Measurements from ENCODE around the gene DYSF. TPM values are rescaled to one million over a fixed set of nuclear protein-coding genes. Genes with fewer than 3 reads are reported as not detected.

Gene DYSF
- total RNA-seq, 4 donors from 2014 or later, result 2.6 to 20.7 (median 12.7) TPM

- intact Hi-C loops (cut with DNase I; ENCODE audit: low total_unique reads), result no loop called here
- Histone ChIP-seq H3K9me3 (no peaks in the 10 kb centered on the region), H3K4me1 (no peaks in the 10 kb centered on the region), H3K4me3 (no peak overlapping the region), H3K27me3 (no peaks in the 10 kb centered on the region), H3K27ac (no peak overlapping the region), H3K36me3 (no peaks in the 10 kb centered on the region)
- TF ChIP-seq POLR2A (IDR thresholded peaks at IDR 0.05) (no peak), CTCF (IDR thresholded peaks at IDR 0.05) (no peak)
- DNase-seq, result no peak
Observed at GRCh38 chr2:71681626-71682025, 228.3 kb downstream of the DYSF start.

GRCh38 chr2:71682341-71682740 lies 229.0 kb downstream of the DYSF start:
- H3K4me3 ChIP-seq, result no peak overlapping the region
- H3K9me3 ChIP-seq, result no peaks in the 10 kb centered on the region
- DNase-seq, result no peak
- no peaks in the 10 kb centered on the region for H3K36me3 ChIP-seq
- intact Hi-C loops (cut with DNase I; ENCODE audit: low total_unique reads), result no loop called here
- no peaks in the 10 kb centered on the region for H3K4me1 ChIP-seq
- no peak for TF ChIP-seq CTCF (IDR thresholded peaks at IDR 0.05)
- TF ChIP-seq POLR2A (IDR thresholded peaks at IDR 0.05), result no peak
- no peaks in the 10 kb centered on the region for H3K27me3 ChIP-seq
- H3K27ac ChIP-seq, result no peak overlapping the region

DNA sequence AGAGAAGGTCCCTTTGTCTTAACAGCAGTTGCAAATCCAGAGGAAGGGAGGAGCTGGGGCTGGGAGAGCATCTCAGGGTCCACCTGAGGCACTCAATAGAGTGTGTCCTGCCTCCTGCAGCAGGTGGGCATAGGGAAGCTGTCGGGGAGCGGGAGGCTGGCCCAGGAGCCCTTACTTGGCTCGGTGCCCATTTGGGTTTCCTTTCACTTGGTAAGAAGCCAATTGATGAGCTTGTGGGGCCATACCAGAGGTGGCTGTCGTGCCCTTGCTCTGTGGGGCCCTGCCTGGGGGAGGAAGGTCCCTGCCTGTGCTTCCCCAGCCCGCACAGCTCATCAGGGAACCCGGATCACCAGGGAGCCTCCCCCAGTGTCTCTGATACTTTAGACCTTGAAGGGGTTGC lies 229.7 kb downstream of the DYSF start:
- Histone ChIP-seq H3K4me1 (no peaks in the 10 kb centered on the region), H3K27ac (no peak overlapping the region), H3K9me3 (no peaks in the 10 kb centered on the region), H3K36me3 (no peaks in the 10 kb centered on the region), H3K27me3 (no peaks in the 10 kb centered on the region), H3K4me3 (no peak overlapping the region)
- no peak for DNase-seq
- intact Hi-C loops (cut with DNase I; ENCODE audit: low total_unique reads), result no loop called here
- no peak for TF ChIP-seq CTCF (IDR thresholded peaks at IDR 0.05)
- no peak for TF ChIP-seq POLR2A (IDR thresholded peaks at IDR 0.05)

DNA sequence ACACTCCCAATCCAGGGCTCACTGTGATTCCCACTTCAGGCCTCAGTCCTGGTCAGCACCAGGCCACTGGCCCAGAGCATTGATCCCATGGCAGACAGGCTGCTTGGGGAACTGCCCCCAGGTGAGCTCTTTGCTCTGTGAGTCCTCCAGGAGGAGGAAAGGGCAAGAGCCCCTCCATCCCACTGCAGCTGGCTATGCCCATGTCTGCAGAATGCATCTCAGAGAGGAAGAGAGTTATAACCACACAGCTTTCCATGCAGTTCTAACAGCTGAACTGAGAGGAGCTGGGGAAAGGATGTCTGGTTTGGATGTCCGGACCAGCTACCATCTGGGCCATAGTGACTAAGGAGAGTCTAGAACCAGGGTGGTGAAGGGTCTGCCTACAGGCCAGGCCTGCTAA lies 230.3 kb downstream of the DYSF start:
- no peak overlapping the region for H3K27ac ChIP-seq
- H3K4me1 ChIP-seq, result no peaks in the 10 kb centered on the region
- H3K36me3 ChIP-seq, result no peaks in the 10 kb centered on the region
- intact Hi-C loops (cut with DNase I; ENCODE audit: low total_unique reads), result no loop called here
- H3K27me3 ChIP-seq, result no peaks in the 10 kb centered on the region
- TF ChIP-seq CTCF (IDR thresholded peaks at IDR 0.05) (no peak), POLR2A (IDR thresholded peaks at IDR 0.05) (no peak)
- H3K4me3 ChIP-seq, result no peak overlapping the region
- no peaks in the 10 kb centered on the region for H3K9me3 ChIP-seq
- DNase-seq, result no peak

GRCh38 chr2:71684226-71685072 lies 231.1 kb downstream of the DYSF start:
- intact Hi-C loops (cut with DNase I; ENCODE audit: low total_unique reads), result no loop called here
- no peaks in the 10 kb centered on the region for H3K36me3 ChIP-seq
- no peaks in the 10 kb centered on the region for H3K9me3 ChIP-seq
- DNase-seq, result no peak
- no peak overlapping the region for H3K4me3 ChIP-seq
- H3K27ac ChIP-seq, result no peak overlapping the region
- TF ChIP-seq CTCF (IDR thresholded peaks at IDR 0.05), result no peak
- H3K27me3 ChIP-seq, result no peaks in the 10 kb centered on the region
- H3K4me1 ChIP-seq, result no peaks in the 10 kb centered on the region
